ENCODE data around the gene SLX4IP. TPM values are rescaled to one million over a fixed set of nuclear protein-coding genes. Genes with fewer than 3 reads are reported as not detected.

SLX4IP gene
- total RNA-seq, 1 experiment from 2014 or later: 9.7 TPM

DNA sequence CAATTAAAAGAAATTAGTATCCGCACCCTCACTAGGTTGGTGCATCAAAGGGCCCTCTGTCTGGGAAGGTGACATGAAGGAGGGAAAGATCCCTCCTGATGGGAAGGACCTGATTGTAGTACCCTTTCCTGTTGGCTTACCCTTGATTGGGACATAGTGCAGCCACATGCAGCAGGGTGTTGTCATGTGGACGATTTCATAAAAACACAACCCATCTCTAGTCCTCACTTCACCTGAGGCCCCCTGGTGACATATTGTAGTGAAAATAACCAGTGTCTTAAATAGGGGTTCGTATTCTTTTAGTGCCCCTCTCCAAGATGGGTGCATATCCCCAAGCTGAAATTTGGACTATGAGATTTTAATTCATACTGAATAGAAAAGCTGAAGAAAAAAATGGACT lies 97.3 kb downstream of the SLX4IP start:
- Histone ChIP-seq H3K27me3 (ENCODE audit: low read length) (no peaks in the 10 kb centered on the region), H3K9me2 (replicated peaks; ENCODE audit: insufficient read depth, low read length) (no peaks in the 10 kb centered on the region), H3K27ac (ENCODE audit: low read length) (no peak overlapping the region), H4K20me1 (ENCODE audit: insufficient read depth, low read depth, low read length) (peaks cover 3% of the 10 kb centered on the region; the same call in 1 of the 2 replicates), H3K36me3 (ENCODE audit: insufficient read depth, low read length) (no peaks in the 10 kb centered on the region), H3K4me1 (ENCODE audit: low read length) (no peaks in the 10 kb centered on the region), H3K9me3 (ENCODE audit: low read length) (no peaks in the 10 kb centered on the region), H3K9ac (ENCODE audit: low read length) (no peak overlapping the region), H3K79me2 (ENCODE audit: low read length) (peaks cover 13% of the 10 kb centered on the region), H3K4me2 (ENCODE audit: low read depth, low read length, poor library complexity, severe bottlenecking) (no peak overlapping the region), H3K4me3 (ENCODE audit: low read length) (no peak overlapping the region), H2AFZ (ENCODE audit: low read length) (no peak overlapping the region)
- no peak for DNase-seq

DNA sequence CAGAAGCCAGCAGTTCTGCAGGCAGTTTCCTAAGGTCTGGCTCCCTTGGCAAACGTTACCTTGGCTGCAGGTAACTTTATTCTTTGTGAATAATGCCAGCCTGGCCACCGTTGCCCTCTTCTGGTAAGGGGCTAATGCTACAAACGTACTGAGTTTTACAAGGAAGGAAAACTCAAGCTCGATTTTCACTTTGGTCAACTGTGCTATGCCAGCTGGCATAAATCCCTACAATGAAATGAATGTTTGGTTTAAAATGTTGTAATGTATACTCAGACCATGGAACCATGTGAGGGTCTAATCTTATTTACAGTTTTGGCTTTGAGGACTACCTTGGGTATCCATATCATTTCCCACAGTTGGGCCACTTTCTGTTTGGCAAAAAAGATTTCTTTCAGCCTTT lies 101.4 kb downstream of the SLX4IP start:
- no peak for DNase-seq
- Histone ChIP-seq H3K27me3 (ENCODE audit: low read length) (no peaks in the 10 kb centered on the region), H3K27ac (ENCODE audit: low read length) (no peak overlapping the region), H3K79me2 (ENCODE audit: low read length) (no peaks in the 10 kb centered on the region), H3K9me3 (ENCODE audit: low read length) (no peaks in the 10 kb centered on the region), H3K4me3 (ENCODE audit: low read length) (no peak overlapping the region), H3K9ac (ENCODE audit: low read length) (no peak overlapping the region), H3K9me2 (replicated peaks; ENCODE audit: insufficient read depth, low read length) (no peaks in the 10 kb centered on the region), H3K4me1 (ENCODE audit: low read length) (no peaks in the 10 kb centered on the region), H3K36me3 (ENCODE audit: insufficient read depth, low read length) (no peaks in the 10 kb centered on the region), H2AFZ (ENCODE audit: low read length) (no peak overlapping the region), H3K4me2 (ENCODE audit: low read depth, low read length, poor library complexity, severe bottlenecking) (no peak overlapping the region), H4K20me1 (ENCODE audit: insufficient read depth, low read depth, low read length) (peaks cover 23% of the 10 kb centered on the region)

DNA sequence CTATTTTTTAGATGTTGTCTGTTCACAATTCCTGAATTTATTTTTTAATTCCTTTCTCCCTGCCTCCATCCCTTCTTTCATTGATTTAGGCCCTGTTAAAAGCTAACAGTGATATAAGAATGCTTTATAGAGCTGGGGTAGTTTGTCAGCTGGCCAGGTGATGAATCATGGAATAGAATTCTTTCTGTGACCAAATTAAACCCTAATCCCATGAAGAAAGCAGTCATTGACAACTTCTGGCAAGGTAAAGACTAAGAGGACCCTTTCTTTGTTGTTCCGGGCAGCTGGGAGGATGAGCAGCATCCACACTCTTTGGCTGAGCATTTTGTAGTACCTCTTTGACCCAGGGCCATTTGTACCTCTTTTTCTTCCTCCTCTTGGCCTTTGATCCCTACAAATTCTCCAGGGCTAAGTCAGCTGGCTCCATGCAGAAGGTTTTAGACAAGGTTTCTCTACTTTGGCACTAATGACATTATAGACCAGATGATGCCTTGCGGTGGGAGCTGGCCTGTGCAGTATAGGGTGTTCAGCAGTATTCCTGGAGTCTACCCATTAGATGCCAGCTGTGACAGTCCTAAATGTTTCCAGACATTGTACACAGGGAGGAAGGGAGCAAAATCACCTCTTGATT lies 102.9 kb downstream of the SLX4IP start:
- H3K27ac ChIP-seq (ENCODE audit: low read length): no peak overlapping the region
- no peaks in the 10 kb centered on the region for H3K9me2 ChIP-seq (replicated peaks; ENCODE audit: insufficient read depth, low read length)
- no peak overlapping the region for H2AFZ ChIP-seq (ENCODE audit: low read length)
- H3K9me3 ChIP-seq (ENCODE audit: low read length): no peaks in the 10 kb centered on the region
- H3K79me2 ChIP-seq (ENCODE audit: low read length): no peaks in the 10 kb centered on the region
- no peaks in the 10 kb centered on the region for H3K4me1 ChIP-seq (ENCODE audit: low read length)
- H4K20me1 ChIP-seq (ENCODE audit: insufficient read depth, low read depth, low read length): peaks cover 36% of the 10 kb centered on the region
- no peak overlapping the region for H3K9ac ChIP-seq (ENCODE audit: low read length)
- H3K4me3 ChIP-seq (ENCODE audit: low read length): no peak overlapping the region
- H3K27me3 ChIP-seq (ENCODE audit: low read length): no peaks in the 10 kb centered on the region
- no peaks in the 10 kb centered on the region for H3K36me3 ChIP-seq (ENCODE audit: insufficient read depth, low read length)
- no peak for DNase-seq
- no peak overlapping the region for H3K4me2 ChIP-seq (ENCODE audit: low read depth, low read length, poor library complexity, severe bottlenecking)

DNA sequence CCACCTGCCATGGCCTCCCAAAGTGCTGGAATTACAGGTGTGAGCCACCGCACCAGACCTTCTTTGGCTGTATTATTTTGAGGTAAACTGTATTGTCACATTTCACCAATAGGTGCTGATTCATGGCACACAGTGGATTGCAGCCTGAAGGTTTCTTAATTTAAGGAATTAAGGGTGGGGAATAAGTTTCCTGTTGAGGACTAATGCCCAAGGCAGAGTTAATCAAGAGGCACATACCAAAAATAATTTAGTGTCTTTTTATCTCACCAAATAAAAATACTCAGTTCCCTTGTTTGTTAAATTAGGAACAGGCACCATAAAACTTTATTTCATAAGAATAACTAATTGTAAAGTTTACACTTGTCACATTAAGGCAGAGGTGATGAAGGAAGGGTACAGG lies 103.7 kb downstream of the SLX4IP start:
- H3K9ac ChIP-seq (ENCODE audit: low read length): no peak overlapping the region
- no peak overlapping the region for H3K27ac ChIP-seq (ENCODE audit: low read length)
- peaks cover 42% of the 10 kb centered on the region for H4K20me1 ChIP-seq (ENCODE audit: insufficient read depth, low read depth, low read length)
- no peaks in the 10 kb centered on the region for H3K79me2 ChIP-seq (ENCODE audit: low read length)
- H3K4me1 ChIP-seq (ENCODE audit: low read length): no peaks in the 10 kb centered on the region
- no peaks in the 10 kb centered on the region for H3K36me3 ChIP-seq (ENCODE audit: insufficient read depth, low read length)
- H3K9me2 ChIP-seq (replicated peaks; ENCODE audit: insufficient read depth, low read length): no peaks in the 10 kb centered on the region
- no peak overlapping the region for H3K4me2 ChIP-seq (ENCODE audit: low read depth, low read length, poor library complexity, severe bottlenecking)
- DNase-seq: no peak
- no peaks in the 10 kb centered on the region for H3K27me3 ChIP-seq (ENCODE audit: low read length)
- H3K9me3 ChIP-seq (ENCODE audit: low read length): no peaks in the 10 kb centered on the region
- no peak overlapping the region for H3K4me3 ChIP-seq (ENCODE audit: low read length)
- H2AFZ ChIP-seq (ENCODE audit: low read length): no peak overlapping the region

DNA sequence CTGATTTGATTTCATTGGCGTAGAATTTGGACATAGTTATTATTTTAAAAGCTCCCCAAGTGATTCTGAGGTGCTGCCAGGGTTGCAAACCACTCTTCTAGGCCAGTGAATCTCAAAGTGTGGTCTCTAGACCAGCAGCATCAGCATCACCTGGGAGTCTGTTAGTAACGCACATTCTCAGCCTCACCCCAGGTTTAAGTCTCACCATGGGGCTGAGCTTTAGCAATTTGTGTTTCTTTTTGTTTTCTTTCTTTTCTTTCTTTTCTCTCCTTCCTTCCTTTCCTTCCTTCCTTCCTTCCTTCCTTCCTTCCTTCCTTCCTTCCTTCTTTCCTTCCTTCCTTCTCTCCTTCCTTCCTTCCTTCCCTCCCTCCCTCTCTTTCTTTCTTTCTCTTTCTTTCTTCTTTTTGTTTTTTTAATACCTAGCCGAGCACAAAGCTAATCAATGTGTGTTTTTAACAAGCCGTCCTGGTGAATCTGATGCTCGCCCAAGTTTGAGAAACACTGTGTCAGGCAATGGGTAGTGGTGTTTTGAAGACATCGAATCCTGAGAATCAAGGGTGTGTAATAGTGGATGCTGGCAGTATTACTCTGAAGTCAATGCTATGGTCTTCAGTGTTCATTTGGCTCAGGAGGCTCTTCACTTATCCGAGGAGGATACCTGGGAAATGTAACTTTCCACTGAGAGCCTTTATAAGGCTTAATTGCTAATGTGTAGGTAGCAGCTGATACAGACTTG lies 104.9 kb downstream of the SLX4IP start:
- Histone ChIP-seq H3K36me3 (ENCODE audit: insufficient read depth, low read length) (no peaks in the 10 kb centered on the region), H3K4me1 (ENCODE audit: low read length) (no peaks in the 10 kb centered on the region), H3K4me3 (ENCODE audit: low read length) (no peak overlapping the region), H2AFZ (ENCODE audit: low read length) (no peak overlapping the region), H3K9me3 (ENCODE audit: low read length) (no peaks in the 10 kb centered on the region), H4K20me1 (ENCODE audit: insufficient read depth, low read depth, low read length) (peaks cover 48% of the 10 kb centered on the region), H3K9me2 (replicated peaks; ENCODE audit: insufficient read depth, low read length) (no peaks in the 10 kb centered on the region), H3K79me2 (ENCODE audit: low read length) (no peaks in the 10 kb centered on the region), H3K4me2 (ENCODE audit: low read depth, low read length, poor library complexity, severe bottlenecking) (no peak overlapping the region), H3K27ac (ENCODE audit: low read length) (no peak overlapping the region), H3K9ac (ENCODE audit: low read length) (no peak overlapping the region), H3K27me3 (ENCODE audit: low read length) (no peaks in the 10 kb centered on the region)
- no peak for DNase-seq

DNA sequence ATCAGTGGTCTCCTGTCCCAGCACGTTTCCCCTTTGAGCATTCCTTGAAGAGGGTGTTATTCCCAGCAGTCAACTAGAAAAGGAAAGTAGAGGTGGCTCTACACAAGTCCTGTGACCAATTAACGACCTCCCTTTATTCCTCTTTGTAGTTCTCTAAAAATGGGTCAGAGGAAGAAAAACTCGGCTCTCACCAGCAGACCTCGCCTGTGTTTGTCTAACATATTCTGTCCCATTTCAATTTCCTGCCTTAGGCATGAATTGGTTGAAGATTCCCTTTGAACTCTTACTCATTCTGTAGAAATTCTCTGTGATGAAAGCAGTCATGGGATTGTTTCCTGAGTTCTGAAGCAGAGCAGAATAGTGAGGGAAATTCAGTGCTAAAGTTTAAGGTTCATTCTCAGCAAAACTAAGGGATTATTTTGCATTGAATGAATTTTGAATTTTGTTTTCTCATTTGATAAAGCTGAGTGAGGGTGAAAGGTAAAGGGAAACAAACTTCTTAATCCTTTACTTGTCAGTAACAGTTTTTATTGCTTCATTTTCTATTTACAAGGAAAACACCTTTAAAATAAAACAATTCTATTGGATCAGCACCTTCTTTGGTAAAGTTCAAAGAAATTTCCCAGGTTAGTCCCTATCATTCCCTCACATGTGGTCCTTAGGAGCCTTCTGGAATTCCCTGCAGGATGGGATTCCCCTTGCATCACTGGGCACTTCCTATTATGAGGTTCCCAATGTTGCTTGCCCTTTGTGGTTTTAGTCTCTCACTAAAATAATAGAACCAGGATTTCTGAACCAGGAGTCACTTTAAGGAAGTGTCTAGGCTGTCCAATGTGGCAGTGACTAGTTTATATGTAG lies 105.8 kb downstream of the SLX4IP start:
- no peaks in the 10 kb centered on the region for H3K36me3 ChIP-seq (ENCODE audit: insufficient read depth, low read length)
- H3K4me2 ChIP-seq (ENCODE audit: low read depth, low read length, poor library complexity, severe bottlenecking): no peak overlapping the region
- H3K79me2 ChIP-seq (ENCODE audit: low read length): no peaks in the 10 kb centered on the region
- H3K4me1 ChIP-seq (ENCODE audit: low read length): no peaks in the 10 kb centered on the region
- no peak overlapping the region for H3K27ac ChIP-seq (ENCODE audit: low read length)
- no peaks in the 10 kb centered on the region for H3K9me2 ChIP-seq (replicated peaks; ENCODE audit: insufficient read depth, low read length)
- H3K4me3 ChIP-seq (ENCODE audit: low read length): no peak overlapping the region
- H3K9ac ChIP-seq (ENCODE audit: low read length): no peak overlapping the region
- DNase-seq: no peak
- H4K20me1 ChIP-seq (ENCODE audit: insufficient read depth, low read depth, low read length): peaks cover 53% of the 10 kb centered on the region
- no peaks in the 10 kb centered on the region for H3K27me3 ChIP-seq (ENCODE audit: low read length)
- no peak overlapping the region for H2AFZ ChIP-seq (ENCODE audit: low read length)
- H3K9me3 ChIP-seq (ENCODE audit: low read length): no peaks in the 10 kb centered on the region

DNA sequence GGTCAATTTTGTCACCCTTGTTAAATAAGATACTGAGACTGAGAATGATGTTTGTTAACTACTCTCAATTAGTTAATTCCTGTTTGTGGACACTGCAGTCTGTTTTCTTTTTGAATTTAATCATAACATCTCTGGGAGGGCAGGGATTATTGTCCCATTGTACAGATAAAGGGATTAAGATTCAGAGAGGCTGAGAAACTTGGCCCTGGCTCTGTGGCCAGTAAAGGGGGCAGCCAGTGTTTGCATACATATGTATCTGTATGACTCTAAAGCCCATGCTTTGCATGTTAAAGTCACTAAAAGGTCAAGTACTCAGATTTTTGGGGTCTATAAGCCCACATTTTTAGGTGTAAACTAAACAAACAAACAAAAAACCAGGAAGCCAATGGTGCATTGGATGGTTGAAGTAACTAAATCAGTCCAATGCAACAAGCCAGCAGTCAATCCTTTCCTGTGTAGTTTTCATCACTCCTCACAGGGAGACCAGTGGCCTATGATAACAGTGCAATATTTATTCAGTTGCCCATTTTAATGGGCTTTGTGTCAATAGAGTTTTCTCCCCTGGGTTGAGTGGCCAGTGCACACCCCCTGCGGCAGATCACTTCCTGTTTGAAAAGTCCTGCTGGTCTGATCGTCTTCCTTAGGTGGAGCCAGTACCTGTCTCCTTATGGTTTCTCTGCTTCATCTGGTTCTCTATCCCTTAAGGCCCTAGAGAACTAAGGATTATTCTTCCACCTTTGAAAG lies 106.7 kb downstream of the SLX4IP start:
- Histone ChIP-seq H3K4me2 (ENCODE audit: low read depth, low read length, poor library complexity, severe bottlenecking) (no peak overlapping the region), H3K36me3 (ENCODE audit: insufficient read depth, low read length) (no peaks in the 10 kb centered on the region), H3K27me3 (ENCODE audit: low read length) (no peaks in the 10 kb centered on the region), H3K4me1 (ENCODE audit: low read length) (no peaks in the 10 kb centered on the region), H3K9ac (ENCODE audit: low read length) (no peak overlapping the region), H3K27ac (ENCODE audit: low read length) (no peak overlapping the region), H2AFZ (ENCODE audit: low read length) (no peak overlapping the region), H3K79me2 (ENCODE audit: low read length) (no peaks in the 10 kb centered on the region), H3K9me2 (replicated peaks; ENCODE audit: insufficient read depth, low read length) (no peaks in the 10 kb centered on the region), H4K20me1 (ENCODE audit: insufficient read depth, low read depth, low read length) (peaks cover 55% of the 10 kb centered on the region), H3K4me3 (ENCODE audit: low read length) (no peak overlapping the region), H3K9me3 (ENCODE audit: low read length) (no peaks in the 10 kb centered on the region)
- no peak for DNase-seq

DNA sequence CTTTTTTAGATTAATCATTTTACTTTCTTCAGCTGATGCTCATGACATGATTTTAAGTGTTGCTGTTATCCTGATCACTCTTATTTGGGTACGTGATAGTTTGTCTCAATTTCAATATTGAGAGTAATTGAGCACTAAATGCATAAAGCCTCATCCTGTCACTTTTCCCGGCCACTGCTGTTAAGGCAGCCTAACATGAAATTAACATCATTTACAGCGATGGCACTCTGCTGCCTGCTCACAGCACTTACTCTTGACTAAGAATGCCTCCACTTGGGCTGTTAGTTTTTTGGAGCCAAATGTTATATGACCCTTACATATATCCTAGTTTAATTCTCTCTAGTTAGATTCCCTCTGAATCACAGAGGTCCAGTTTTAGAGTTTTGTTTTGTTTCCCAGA lies 107.3 kb downstream of the SLX4IP start:
- H3K9me2 ChIP-seq (replicated peaks; ENCODE audit: insufficient read depth, low read length): no peaks in the 10 kb centered on the region
- H3K36me3 ChIP-seq (ENCODE audit: insufficient read depth, low read length): no peaks in the 10 kb centered on the region
- no peak for DNase-seq
- H3K4me3 ChIP-seq (ENCODE audit: low read length): no peak overlapping the region
- peaks cover 53% of the 10 kb centered on the region for H4K20me1 ChIP-seq (ENCODE audit: insufficient read depth, low read depth, low read length)
- no peak overlapping the region for H3K9ac ChIP-seq (ENCODE audit: low read length)
- H3K27me3 ChIP-seq (ENCODE audit: low read length): no peaks in the 10 kb centered on the region
- H3K4me1 ChIP-seq (ENCODE audit: low read length): no peaks in the 10 kb centered on the region
- no peak overlapping the region for H3K4me2 ChIP-seq (ENCODE audit: low read depth, low read length, poor library complexity, severe bottlenecking)
- H2AFZ ChIP-seq (ENCODE audit: low read length): no peak overlapping the region
- no peak overlapping the region for H3K27ac ChIP-seq (ENCODE audit: low read length)
- no peaks in the 10 kb centered on the region for H3K79me2 ChIP-seq (ENCODE audit: low read length)
- no peaks in the 10 kb centered on the region for H3K9me3 ChIP-seq (ENCODE audit: low read length)

Data from Karpas-422 (cell line).